MCF 10A (cell line): Measurements from ENCODE around the gene KBTBD2. TPM values are rescaled to one million over a fixed set of nuclear protein-coding genes. Genes with fewer than 3 reads are reported as not detected.
"Not testable (repeated sequence)": the region's sequence is repeated elsewhere in the genome, so short reads cannot be mapped to it uniquely, and the experiment has no call there.

Experiments
- BruUV-seq: library from RNA; stranded (reverse); fragments of 400-500 nt; replicated peaks from 2 replicates; lab custom pipeline; 2021; lab: Mats Ljungman, UMichigan
- CTCF ChIA-PET: fragments of 300-600 bp; sonication (Branson Sonifier 250); formaldehyde crosslinking; extraction: SDS; loops from one replicate; lab custom pipeline; 2021; ENCODE audit warnings: antibody characterized with exemption, inconsistent platforms; lab: Yijun Ruan, JAX
- POLR2A ChIA-PET: fragments of 300-600, 350-650 bp; sonication (Branson Sonifier 250); formaldehyde crosslinking; extraction: SDS; loops from one replicate; lab custom pipeline; 2020; ENCODE audit warnings: antibody characterized with exemption, inconsistent platforms; lab: Yijun Ruan, JAX
- DNase-seq: peaks from one replicate; pipeline ENCODE4 v3.0.0-alpha.2; 2018; ENCODE audit not compliant: unreplicated experiment
- H3K27ac Mint-ChIP-seq: one replicate; pipeline ENCODE4 v1.8.0; 2022; ENCODE audit warnings: mild to moderate bottlenecking, low read depth, mixed read lengths; ENCODE audit not compliant: unreplicated experiment
- H3K27me3 Mint-ChIP-seq: one replicate; pipeline ENCODE4 v1.8.0; 2022; ENCODE audit warnings: mixed read lengths; ENCODE audit not compliant: insufficient read depth, unreplicated experiment
- H3K36me3 Mint-ChIP-seq: one replicate; pipeline ENCODE4 v1.8.0; 2022; ENCODE audit warnings: mild to moderate bottlenecking, moderate library complexity, mixed read lengths; ENCODE audit not compliant: insufficient read depth, unreplicated experiment
- H3K4me1 Mint-ChIP-seq: one replicate; pipeline ENCODE4 v1.8.0; 2022; ENCODE audit warnings: mixed read lengths; ENCODE audit not compliant: insufficient read depth, unreplicated experiment
- H3K4me3 Mint-ChIP-seq: one replicate; pipeline ENCODE4 v1.8.0; 2022; ENCODE audit warnings: mild to moderate bottlenecking, moderate library complexity, mixed read lengths; ENCODE audit not compliant: unreplicated experiment
- H3K9me3 Mint-ChIP-seq: one replicate; pipeline ENCODE4 v1.8.0; 2022; ENCODE audit warnings: mixed read lengths; ENCODE audit not compliant: unreplicated experiment
- intact Hi-C: fragments of 100-400 bp; cut with micrococcal nuclease; formaldehyde crosslinking; loops from 2 replicates; pipeline ENCODE4 v1.14.1; 2022
- total RNA-seq: library from RNA; stranded (reverse); gene quantifications from 2 replicates; pipeline ENCODE4 v1.2.3, GENCODE V29; 2022
- TF ChIP-seq, protein P1 (sequence below): fragments of 200-600 bp; IDR thresholded peaks from one replicate; pipeline ENCODE4 v1.8.0; 2022; ENCODE audit warnings: antibody characterized with exemption, mild to moderate bottlenecking; ENCODE audit not compliant: unreplicated experiment

The KBTBD2 gene
- total RNA-seq, 1 experiment from 2014 or later: 27.2 TPM

- CTCF ChIA-PET: interaction anchor here (1.1 to 2.5 kb wide), 3 partner anchors 53 to 220 kb away, joined by 3 to 11 read pairs (median 7); no protein-coding TSS in a partner anchor
- POLR2A ChIA-PET: interaction anchor here (6.2 to 7.8 kb wide), 2 partner anchors 55 to 69 kb away, joined by 92 to 107 read pairs; partner anchors contain the start of gene FKBP9
- peak overlapping the region; percentile 93 for H3K4me3 Mint-ChIP-seq
- BruUV-seq: no TSS peak
- intact Hi-C loops: no loop called here
- TF ChIP-seq, protein P1, sequence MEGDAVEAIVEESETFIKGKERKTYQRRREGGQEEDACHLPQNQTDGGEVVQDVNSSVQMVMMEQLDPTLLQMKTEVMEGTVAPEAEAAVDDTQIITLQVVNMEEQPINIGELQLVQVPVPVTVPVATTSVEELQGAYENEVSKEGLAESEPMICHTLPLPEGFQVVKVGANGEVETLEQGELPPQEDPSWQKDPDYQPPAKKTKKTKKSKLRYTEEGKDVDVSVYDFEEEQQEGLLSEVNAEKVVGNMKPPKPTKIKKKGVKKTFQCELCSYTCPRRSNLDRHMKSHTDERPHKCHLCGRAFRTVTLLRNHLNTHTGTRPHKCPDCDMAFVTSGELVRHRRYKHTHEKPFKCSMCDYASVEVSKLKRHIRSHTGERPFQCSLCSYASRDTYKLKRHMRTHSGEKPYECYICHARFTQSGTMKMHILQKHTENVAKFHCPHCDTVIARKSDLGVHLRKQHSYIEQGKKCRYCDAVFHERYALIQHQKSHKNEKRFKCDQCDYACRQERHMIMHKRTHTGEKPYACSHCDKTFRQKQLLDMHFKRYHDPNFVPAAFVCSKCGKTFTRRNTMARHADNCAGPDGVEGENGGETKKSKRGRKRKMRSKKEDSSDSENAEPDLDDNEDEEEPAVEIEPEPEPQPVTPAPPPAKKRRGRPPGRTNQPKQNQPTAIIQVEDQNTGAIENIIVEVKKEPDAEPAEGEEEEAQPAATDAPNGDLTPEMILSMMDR: no peak
- peaks cover 34% of the 10 kb centered on the region for H3K4me1 Mint-ChIP-seq
- peak overlapping the region; percentile 99 for H3K27ac Mint-ChIP-seq
- H3K9me3 Mint-ChIP-seq: no peaks in the 10 kb centered on the region
- DNase-seq: no peak
- no peaks in the 10 kb centered on the region for H3K27me3 Mint-ChIP-seq
- peaks cover 6% of the 10 kb centered on the region for H3K36me3 Mint-ChIP-seq
These were observed 3.1 kb downstream of the KBTBD2 start for GRCh38 chr7:32888505-32888904.

- H3K36me3 Mint-ChIP-seq: peaks cover 6% of the 10 kb centered on the region
- no peak overlapping the region for H3K27ac Mint-ChIP-seq
- CTCF ChIA-PET: interaction anchor here (1.0 kb wide), 1 partner anchor 13 kb away, joined by 4 read pairs; no protein-coding TSS in a partner anchor
- no peak for DNase-seq
- no peak overlapping the region for H3K4me3 Mint-ChIP-seq
- H3K4me1 Mint-ChIP-seq: peaks cover 25% of the 10 kb centered on the region
- no peaks in the 10 kb centered on the region for H3K9me3 Mint-ChIP-seq
- TF ChIP-seq, protein P1: no peak
- BruUV-seq: no TSS peak
- intact Hi-C loops: no loop called here
- POLR2A ChIA-PET: interaction anchor here (0.6 to 7.8 kb wide), 3 partner anchors 55 to 175 kb away, joined by 4 to 92 read pairs (median 5); partner anchors contain the start of genes FKBP9 and NT5C3A
- no peaks in the 10 kb centered on the region for H3K27me3 Mint-ChIP-seq
These were observed 4.2 kb downstream of the KBTBD2 start for GRCh38 chr7:32887395-32887794.

DNA sequence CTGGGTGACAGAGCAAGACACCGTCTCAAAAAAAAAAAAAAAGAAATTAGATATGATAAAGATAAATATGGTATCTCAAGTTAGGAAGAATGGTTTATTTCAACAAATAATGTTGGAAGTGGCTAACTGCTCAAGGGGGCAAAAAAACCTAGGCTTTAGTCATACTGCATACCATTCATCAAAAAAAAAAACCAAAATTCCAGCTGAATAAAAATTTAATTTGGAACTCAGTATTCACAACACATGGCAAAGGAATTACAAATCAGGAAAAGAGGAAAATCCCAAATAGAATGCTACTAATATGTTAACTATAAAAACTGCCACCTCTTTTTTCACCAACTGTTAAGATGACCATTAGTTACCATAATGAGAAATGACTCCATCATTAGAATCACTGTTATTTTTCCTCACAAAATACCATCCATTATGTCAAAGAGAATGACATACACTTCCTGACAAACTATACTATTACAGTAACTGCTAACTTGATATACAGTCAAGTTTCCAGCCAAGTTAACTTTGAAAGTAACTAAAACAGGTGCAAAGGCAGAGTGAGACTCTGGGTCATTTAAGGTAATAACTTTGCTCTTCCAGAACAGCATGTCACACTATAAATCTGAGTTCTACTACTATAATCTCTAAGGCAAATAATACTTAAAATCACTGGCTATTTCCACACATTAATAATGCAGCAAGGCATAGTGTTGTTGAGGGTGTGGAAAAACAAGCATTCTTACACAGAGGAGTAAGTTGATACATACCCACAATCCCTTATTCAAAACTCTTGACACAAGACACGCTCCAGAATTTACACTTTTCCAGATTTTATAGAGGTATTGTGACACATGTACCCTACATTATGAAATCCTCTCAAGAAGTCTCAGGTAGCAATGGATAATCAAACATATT is 10.2 kb downstream of the KBTBD2 start:
- ChIA-PET CTCF (interaction anchor here (0.7 to 3.2 kb wide), 2 partner anchors 21 to 227 kb away, joined by 4 to 11 read pairs; partner anchors contain the start of gene RP9), POLR2A (interaction anchor here (0.7 to 2.3 kb wide), 2 partner anchors 11 kb away, joined by 3 to 20 read pairs; partner anchors contain the start of gene KBTBD2)
- DNase-seq: peak; percentile 25
- peaks cover 17% of the 10 kb centered on the region for H3K4me1 Mint-ChIP-seq
- no TSS peak for BruUV-seq
- no peaks in the 10 kb centered on the region for H3K9me3 Mint-ChIP-seq
- TF ChIP-seq, protein P1: no peak
- peak overlapping the region; percentile 53 for H3K27ac Mint-ChIP-seq
- intact Hi-C loops: no loop called here
- no peaks in the 10 kb centered on the region for H3K27me3 Mint-ChIP-seq
- H3K4me3 Mint-ChIP-seq: no peak overlapping the region
- peaks cover 18% of the 10 kb centered on the region for H3K36me3 Mint-ChIP-seq

GRCh38 chr7:32879460-32879859 is 12.1 kb downstream of the KBTBD2 start:
- BruUV-seq: no TSS peak
- Mint-ChIP-seq H3K4me1 (peaks cover 24% of the 10 kb centered on the region), H3K4me3 (no peak overlapping the region), H3K27me3 (no peaks in the 10 kb centered on the region), H3K9me3 (no peaks in the 10 kb centered on the region), H3K27ac (peak overlapping the region; percentile 40), H3K36me3 (peaks cover 29% of the 10 kb centered on the region)
- DNase-seq: no peak
- TF ChIP-seq, protein P1: no peak
- POLR2A ChIA-PET: interaction anchor here (0.6 to 2.1 kb wide), 5 partner anchors 12 to 304 kb away, joined by 3 to 20 read pairs (median 3); partner anchors contain the start of gene KBTBD2
- intact Hi-C loops: no loop called here
- CTCF ChIA-PET: interaction anchor here (0.6 kb wide), 1 partner anchor 1240 kb away, joined by 3 read pairs; no protein-coding TSS in a partner anchor

DNA sequence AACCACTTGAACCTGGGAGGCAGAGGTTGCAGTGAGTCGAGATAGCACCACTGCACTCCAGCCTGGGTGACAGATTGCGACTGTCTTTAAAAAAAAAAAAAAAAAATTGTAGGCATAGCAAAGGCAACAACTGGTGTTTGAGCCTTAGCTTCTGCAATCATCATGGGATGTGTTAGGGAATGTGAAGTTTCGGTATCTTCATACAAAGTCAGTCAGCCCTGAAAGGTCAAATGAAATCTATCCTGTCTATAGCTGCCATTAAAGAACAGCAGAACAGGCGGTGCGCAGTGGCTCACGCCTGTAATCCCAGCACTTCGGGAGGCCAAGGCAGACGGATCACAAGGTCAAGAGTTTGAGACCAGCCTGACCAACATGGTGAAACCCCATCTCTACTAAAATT is 13.5 kb downstream of the KBTBD2 start:
- BruUV-seq, DNase-seq, H3K27ac Mint-ChIP-seq, H3K9me3 Mint-ChIP-seq, intact Hi-C loops, H3K27me3 Mint-ChIP-seq, H3K4me3 Mint-ChIP-seq: not testable (repeated sequence)
- ChIA-PET POLR2A (interaction anchor here (0.7 kb wide), 1 partner anchor 11 kb away, joined by 3 read pairs; no protein-coding TSS in a partner anchor), CTCF (interaction anchor here (0.7 to 0.9 kb wide), 2 partner anchors 17 to 77 kb away, joined by 3 to 6 read pairs; no protein-coding TSS in a partner anchor)
- Mint-ChIP-seq H3K4me1 (peaks cover 24% of the 10 kb centered on the region), H3K36me3 (peaks cover 41% of the 10 kb centered on the region)
